GM23338 (cell line): Measurements from ENCODE around the gene SNX17. TPM values are rescaled to one million over a fixed set of nuclear protein-coding genes. Genes with fewer than 3 reads are reported as not detected.

Experiments
- ATAC-seq: fragments of 200-7000 bp; cut with Tn5 transposase; 3 replicates; pipeline ENCODE4 v1.9.1; 2020
- DNase-seq: peaks from one replicate; pipeline ENCODE4 v3.0.0-alpha.2; 2015; ENCODE audit warnings: low spot score
- H2AFZ ChIP-seq: fragments of 200-600 bp; sonication (generic); 2 replicates; pipeline ENCODE4 v1.8.0; 2016; ENCODE audit warnings: antibody characterized with exemption, mild to moderate bottlenecking, moderate library complexity
- H3F3A ChIP-seq: fragments of 200-600 bp; sonication (generic); replicated peaks from 2 replicates; pipeline ENCODE4 v1.8.0; 2017; ENCODE audit warnings: antibody characterized with exemption, mixed run types, low read depth
- H3K27ac ChIP-seq: fragments of 200-600 bp; sonication (generic); 2 replicates; pipeline ENCODE4 v1.6.1; 2016; ENCODE audit warnings: low read depth
- H3K27me3 ChIP-seq: fragments of 200-600 bp; sonication (generic); 2 replicates; pipeline ENCODE4 v1.8.0; 2016; ENCODE audit warnings: mild to moderate bottlenecking, mixed run types, moderate library complexity; ENCODE audit not compliant: insufficient read depth
- H3K36me3 ChIP-seq: fragments of 200-600 bp; sonication (generic); 2 replicates; pipeline ENCODE4 v1.8.0; 2016; ENCODE audit warnings: mild to moderate bottlenecking; ENCODE audit not compliant: insufficient read depth
- H3K4me1 ChIP-seq: fragments of 200-600 bp; sonication (generic); 2 replicates; pipeline ENCODE4 v1.8.0; 2016; ENCODE audit warnings: mild to moderate bottlenecking, moderate library complexity; ENCODE audit not compliant: insufficient read depth
- H3K4me2 ChIP-seq: fragments of 200-600 bp; sonication (generic); 2 replicates; pipeline ENCODE4 v1.7.1; 2017; ENCODE audit warnings: mixed run types
- H3K4me3 ChIP-seq: fragments of 200-600 bp; sonication (generic); 2 replicates; pipeline ENCODE4 v1.6.1; 2016; ENCODE audit warnings: mixed run types
- H3K79me2 ChIP-seq: fragments of 200-600 bp; sonication (generic); replicated peaks from 2 replicates; pipeline ENCODE4 v1.8.0; 2017; ENCODE audit warnings: mild to moderate bottlenecking; ENCODE audit not compliant: insufficient read depth
- H3K9me2 ChIP-seq: fragments of 200-600 bp; sonication (generic); 2 replicates; pipeline ENCODE4 v1.8.0; 2017; ENCODE audit not compliant: insufficient read depth
- H4K20me1 ChIP-seq: fragments of 200-600 bp; sonication (generic); replicated peaks from 2 replicates; pipeline ENCODE4 v1.8.0; 2017; ENCODE audit warnings: mild to moderate bottlenecking; ENCODE audit not compliant: insufficient read depth
- H3K27ac Mint-ChIP-seq: 2 replicates; pipeline ENCODE4 v1.8.0; 2020; ENCODE audit warnings: inconsistent platforms, mild to moderate bottlenecking, moderate library complexity, mixed read lengths
- H3K27me3 Mint-ChIP-seq: 3 replicates; pipeline ENCODE4 v1.8.0; 2022; ENCODE audit warnings: low read depth, mild to moderate bottlenecking, moderate library complexity, mixed read lengths, inconsistent platforms; ENCODE audit not compliant: insufficient read depth, poor library complexity
- H3K36me3 Mint-ChIP-seq: 3 replicates; pipeline ENCODE4 v1.8.0; 2021; ENCODE audit warnings: low read depth, mild to moderate bottlenecking, inconsistent platforms, moderate library complexity, mixed read lengths
- H3K4me1 Mint-ChIP-seq: 3 replicates; pipeline ENCODE4 v1.8.0; 2020; ENCODE audit warnings: mild to moderate bottlenecking, inconsistent platforms, mixed read lengths
- H3K4me3 Mint-ChIP-seq: 3 replicates; pipeline ENCODE4 v1.8.0; 2021; ENCODE audit warnings: moderate library complexity, mild to moderate bottlenecking, inconsistent platforms, mixed read lengths
- H3K9me3 Mint-ChIP-seq: 3 replicates; pipeline ENCODE4 v1.8.0; 2020; ENCODE audit warnings: moderate library complexity, mild to moderate bottlenecking, inconsistent platforms, mixed read lengths
- CTCF ChIP-seq, 2 experiments: fragments of 200-600 bp in 1 of 2; sonication (generic) in 1 of 2; conservative IDR thresholded peaks; 2 replicates each; pipeline versions ENCODE4 v1.5.1 to v1.6.1; 2016 to 2017; ENCODE audit warnings: antibody characterized with exemption in 2 of 2, low read depth in 2 of 2, mild to moderate bottlenecking in 2 of 2, moderate library complexity in 1 of 2
- REST ChIP-seq: IDR thresholded peaks from one replicate; pipeline ENCODE4 v1.6.1; 2018; ENCODE audit warnings: antibody characterized with exemption; ENCODE audit not compliant: unreplicated experiment
- polyA plus RNA-seq: library from polyadenylated mRNA; unstranded; fragments of >200 nt; fragmentation: Nextera tagmentation; extraction: Ambion mirVana; gene quantifications from 2 replicates; pipeline ENCODE4 v1.2.1, GENCODE V29; 2016
- total RNA-seq: library from RNA; depleted of rRNA; stranded (reverse); fragments of >200 nt; shearing (Covaris generic); gene quantifications from 2 replicates; pipeline ENCODE4 v1.2.3, GENCODE V29; 2014
- TF ChIP-seq, protein P1 (sequence below): fragments of 250-450 bp; sonication (Bioruptor Pico); IDR thresholded peaks from 2 replicates; pipeline ENCODE4 v1.5.0; 2020; ENCODE audit warnings: mild to moderate bottlenecking, moderate library complexity

The SNX17 gene
- total and polyA plus RNA-seq, 2 experiments from 2014 or later, result 34.0 to 58.0 TPM

DNA sequence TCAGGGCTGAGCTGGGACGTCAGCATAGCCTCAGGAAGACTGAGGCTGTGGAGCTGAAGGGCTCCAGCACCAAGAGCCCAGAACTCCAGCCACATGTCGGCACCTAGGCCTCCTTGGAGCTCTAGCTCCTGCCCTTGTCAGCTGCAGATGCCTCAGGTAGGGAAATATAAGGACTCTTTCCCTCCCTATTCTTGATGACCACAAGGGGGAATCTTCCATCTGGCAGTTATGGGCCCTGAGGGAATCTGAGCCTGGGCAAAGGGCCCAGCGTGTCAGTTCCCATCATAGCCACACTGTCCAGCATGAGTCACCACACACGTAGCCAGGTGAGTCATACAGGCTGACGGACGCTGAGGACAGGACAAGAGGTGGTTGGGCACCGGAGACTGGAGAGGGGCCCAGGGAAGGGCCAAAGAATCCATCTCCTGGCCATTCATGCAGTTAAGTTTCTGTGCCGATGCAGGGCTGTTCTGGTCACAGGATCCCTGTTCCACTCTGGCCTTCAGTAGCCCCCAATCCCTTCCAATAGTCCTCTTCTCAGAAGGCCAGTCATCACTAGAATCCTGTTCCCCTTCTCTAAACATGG is 49.4 kb upstream of the SNX17 start:
- Histone ChIP-seq H3K79me2 (peaks cover 5% of the 10 kb centered on the region), H3K4me3 (no peak overlapping the region), H3F3A (peaks cover 17% of the 10 kb centered on the region; the same call in 1 of the 2 replicates), H3K9me2 (no peaks in the 10 kb centered on the region), H2AFZ (no peak overlapping the region), H3K4me2 (no peak overlapping the region), H4K20me1 (no peaks in the 10 kb centered on the region), H3K27ac (peak overlapping the region; percentile 20; the same call in 1 of the 2 replicates), H3K36me3 (0 out of 2 replicates have a peak, but pooled peaks cover under 1% of the 10 kb centered on the region), H3K4me1 (peaks cover 19% of the 10 kb centered on the region), H3K27me3 (no peaks in the 10 kb centered on the region)
- H3K4me3 Mint-ChIP-seq, result peak overlapping the region; percentile 98
- DNase-seq (peak; percentile 78), ATAC-seq (peak; percentile 44)
- TF ChIP-seq CTCF (conservative IDR thresholded peaks at IDR 0.05; ENCODE audit: low read depth in 2 of 2) (peak; percentile 41 to 52), REST (no peak)
- H3K9me3 Mint-ChIP-seq, result no peaks in the 10 kb centered on the region
- peak overlapping the region; percentile 2; the same call in 1 of the 2 replicates for H3K27ac Mint-ChIP-seq
- H3K4me1 Mint-ChIP-seq, result peaks cover 17% of the 10 kb centered on the region
- H3K36me3 Mint-ChIP-seq, result peaks cover 7% of the 10 kb centered on the region; the same call in 2 of the 3 replicates
- H3K27me3 Mint-ChIP-seq, result peaks cover 4% of the 10 kb centered on the region

GRCh38 chr2:27322301-27322765 is 48.1 kb upstream of the SNX17 start:
- Histone ChIP-seq H3K27ac (peak overlapping the region; percentile 90), H2AFZ (peak overlapping the region; percentile 99; the same call in 1 of the 2 replicates), H4K20me1 (no peaks in the 10 kb centered on the region), H3K27me3 (no peaks in the 10 kb centered on the region), H3K36me3 (peaks cover 5% of the 10 kb centered on the region; the same call in 1 of the 2 replicates), H3K9me2 (no peaks in the 10 kb centered on the region), H3K4me3 (peak overlapping the region; percentile 99), H3K4me2 (peak overlapping the region; percentile 99), H3K4me1 (peaks cover 14% of the 10 kb centered on the region), H3K79me2 (peaks cover 5% of the 10 kb centered on the region), H3F3A (peaks cover 21% of the 10 kb centered on the region; the same call in 1 of the 2 replicates)
- Mint-ChIP-seq H3K9me3 (no peaks in the 10 kb centered on the region), H3K36me3 (peaks cover 19% of the 10 kb centered on the region), H3K27ac (peak overlapping the region; percentile 99), H3K4me1 (peaks cover 10% of the 10 kb centered on the region), H3K27me3 (peaks cover 4% of the 10 kb centered on the region), H3K4me3 (peak overlapping the region; percentile 98)
- DNase-seq, result peak; percentile 26
- TF ChIP-seq, protein P1, sequence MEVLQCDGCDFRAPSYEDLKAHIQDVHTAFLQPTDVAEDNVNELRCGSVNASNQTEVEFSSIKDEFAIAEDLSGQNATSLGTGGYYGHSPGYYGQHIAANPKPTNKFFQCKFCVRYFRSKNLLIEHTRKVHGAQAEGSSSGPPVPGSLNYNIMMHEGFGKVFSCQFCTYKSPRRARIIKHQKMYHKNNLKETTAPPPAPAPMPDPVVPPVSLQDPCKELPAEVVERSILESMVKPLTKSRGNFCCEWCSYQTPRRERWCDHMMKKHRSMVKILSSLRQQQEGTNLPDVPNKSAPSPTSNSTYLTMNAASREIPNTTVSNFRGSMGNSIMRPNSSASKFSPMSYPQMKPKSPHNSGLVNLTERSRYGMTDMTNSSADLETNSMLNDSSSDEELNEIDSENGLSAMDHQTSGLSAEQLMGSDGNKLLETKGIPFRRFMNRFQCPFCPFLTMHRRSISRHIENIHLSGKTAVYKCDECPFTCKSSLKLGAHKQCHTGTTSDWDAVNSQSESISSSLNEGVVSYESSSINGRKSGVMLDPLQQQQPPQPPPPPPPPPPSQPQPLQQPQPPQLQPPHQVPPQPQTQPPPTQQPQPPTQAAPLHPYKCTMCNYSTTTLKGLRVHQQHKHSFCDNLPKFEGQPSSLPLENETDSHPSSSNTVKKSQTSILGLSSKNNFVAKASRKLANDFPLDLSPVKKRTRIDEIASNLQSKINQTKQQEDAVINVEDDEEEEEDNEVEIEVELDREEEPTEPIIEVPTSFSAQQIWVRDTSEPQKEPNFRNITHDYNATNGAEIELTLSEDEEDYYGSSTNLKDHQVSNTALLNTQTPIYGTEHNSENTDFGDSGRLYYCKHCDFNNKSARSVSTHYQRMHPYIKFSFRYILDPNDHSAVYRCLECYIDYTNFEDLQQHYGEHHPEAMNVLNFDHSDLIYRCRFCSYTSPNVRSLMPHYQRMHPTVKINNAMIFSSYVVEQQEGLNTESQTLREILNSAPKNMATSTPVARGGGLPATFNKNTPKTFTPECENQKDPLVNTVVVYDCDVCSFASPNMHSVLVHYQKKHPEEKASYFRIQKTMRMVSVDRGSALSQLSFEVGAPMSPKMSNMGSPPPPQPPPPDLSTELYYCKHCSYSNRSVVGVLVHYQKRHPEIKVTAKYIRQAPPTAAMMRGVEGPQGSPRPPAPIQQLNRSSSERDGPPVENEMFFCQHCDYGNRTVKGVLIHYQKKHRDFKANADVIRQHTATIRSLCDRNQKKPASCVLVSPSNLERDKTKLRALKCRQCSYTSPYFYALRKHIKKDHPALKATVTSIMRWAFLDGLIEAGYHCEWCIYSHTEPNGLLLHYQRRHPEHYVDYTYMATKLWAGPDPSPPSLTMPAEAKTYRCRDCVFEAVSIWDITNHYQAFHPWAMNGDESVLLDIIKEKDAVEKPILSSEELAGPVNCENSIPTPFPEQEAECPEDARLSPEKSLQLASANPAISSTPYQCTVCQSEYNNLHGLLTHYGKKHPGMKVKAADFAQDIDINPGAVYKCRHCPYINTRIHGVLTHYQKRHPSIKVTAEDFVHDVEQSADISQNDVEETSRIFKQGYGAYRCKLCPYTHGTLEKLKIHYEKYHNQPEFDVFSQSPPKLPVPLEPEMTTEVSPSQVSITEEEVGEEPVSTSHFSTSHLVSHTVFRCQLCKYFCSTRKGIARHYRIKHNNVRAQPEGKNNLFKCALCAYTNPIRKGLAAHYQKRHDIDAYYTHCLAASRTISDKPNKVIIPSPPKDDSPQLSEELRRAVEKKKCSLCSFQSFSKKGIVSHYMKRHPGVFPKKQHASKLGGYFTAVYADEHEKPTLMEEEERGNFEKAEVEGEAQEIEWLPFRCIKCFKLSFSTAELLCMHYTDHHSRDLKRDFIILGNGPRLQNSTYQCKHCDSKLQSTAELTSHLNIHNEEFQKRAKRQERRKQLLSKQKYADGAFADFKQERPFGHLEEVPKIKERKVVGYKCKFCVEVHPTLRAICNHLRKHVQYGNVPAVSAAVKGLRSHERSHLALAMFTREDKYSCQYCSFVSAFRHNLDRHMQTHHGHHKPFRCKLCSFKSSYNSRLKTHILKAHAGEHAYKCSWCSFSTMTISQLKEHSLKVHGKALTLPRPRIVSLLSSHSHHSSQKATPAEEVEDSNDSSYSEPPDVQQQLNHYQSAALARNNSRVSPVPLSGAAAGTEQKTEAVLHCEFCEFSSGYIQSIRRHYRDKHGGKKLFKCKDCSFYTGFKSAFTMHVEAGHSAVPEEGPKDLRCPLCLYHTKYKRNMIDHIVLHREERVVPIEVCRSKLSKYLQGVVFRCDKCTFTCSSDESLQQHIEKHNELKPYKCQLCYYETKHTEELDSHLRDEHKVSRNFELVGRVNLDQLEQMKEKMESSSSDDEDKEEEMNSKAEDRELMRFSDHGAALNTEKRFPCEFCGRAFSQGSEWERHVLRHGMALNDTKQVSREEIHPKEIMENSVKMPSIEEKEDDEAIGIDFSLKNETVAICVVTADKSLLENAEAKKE (CRISPR knock-in tag), result no peak
- no peak for TF ChIP-seq REST
- ATAC-seq, result peak; percentile 2; the same call in 2 of the 3 replicates
